ENCODE results near the gene TMEM18. TPM values are rescaled to one million over a fixed set of nuclear protein-coding genes. Genes with fewer than 3 reads are reported as not detected.

TMEM18 gene
- total and polyA plus RNA-seq, 9 of the 15 experiments (the other 6 are each of a cell fraction or from before 2014, with no cell fraction given): 12.8 to 55.9 (median 21.8) TPM

- TF ChIP-seq ZBTB40 (IDR thresholded peaks at IDR 0.05): no peak
- no peak for TF ChIP-seq ZBTB40 (CRISPR knock-in tag; IDR thresholded peaks at IDR 0.05)
- no peak for TF ChIP-seq TBP (optimal IDR thresholded peaks at IDR 0.05; ENCODE audit: low read depth, low read length)
- no peak for TF ChIP-seq ZNF586 (CRISPR knock-in tag; conservative IDR thresholded peaks at IDR 0.05)
- no peak for TF ChIP-seq ZNF41 (CRISPR knock-in tag; conservative IDR thresholded peaks at IDR 0.05)
- TF ChIP-seq NFIC (IDR thresholded peaks at IDR 0.05): no peak
- no peak for TF ChIP-seq HCFC1 (IDR thresholded peaks at IDR 0.05; ENCODE audit: low read depth, low read length)
- no peak for TF ChIP-seq ZNF644 (tag; IDR thresholded peaks at IDR 0.05; ENCODE audit: low read depth)
- no peak for TF ChIP-seq SMAD3 (CRISPR knock-in tag; conservative IDR thresholded peaks at IDR 0.05)
- no peak for TF ChIP-seq TCF15 (CRISPR knock-in tag; IDR thresholded peaks at IDR 0.05)
- TF ChIP-seq, protein P1, sequence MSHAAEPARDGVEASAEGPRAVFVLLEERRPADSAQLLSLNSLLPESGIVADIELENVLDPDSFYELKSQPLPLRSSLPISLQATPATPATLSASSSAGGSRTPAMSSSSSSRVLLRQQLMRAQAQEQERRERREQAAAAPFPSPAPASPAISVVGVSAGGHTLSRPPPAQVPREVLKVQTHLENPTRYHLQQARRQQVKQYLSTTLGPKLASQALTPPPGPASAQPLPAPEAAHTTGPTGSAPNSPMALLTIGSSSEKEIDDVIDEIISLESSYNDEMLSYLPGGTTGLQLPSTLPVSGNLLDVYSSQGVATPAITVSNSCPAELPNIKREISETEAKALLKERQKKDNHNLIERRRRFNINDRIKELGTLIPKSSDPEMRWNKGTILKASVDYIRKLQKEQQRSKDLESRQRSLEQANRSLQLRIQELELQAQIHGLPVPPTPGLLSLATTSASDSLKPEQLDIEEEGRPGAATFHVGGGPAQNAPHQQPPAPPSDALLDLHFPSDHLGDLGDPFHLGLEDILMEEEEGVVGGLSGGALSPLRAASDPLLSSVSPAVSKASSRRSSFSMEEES (CRISPR knock-in tag; IDR thresholded peaks at IDR 0.05): peak; percentile 63
- no peak for TF ChIP-seq MEF2A (IDR thresholded peaks at IDR 0.05; ENCODE audit: control insufficient read depth, low read depth, low read length)
- TF ChIP-seq ZFPM2 (CRISPR knock-in tag; IDR thresholded peaks at IDR 0.05): no peak
These were observed 35.9 kb downstream of the TMEM18 start (continued) for GRCh38 chr2:641164-641871.

Data from K562 (cell line).